Activated naive CD4-positive, alpha-beta T cell treated with anti-CD3 and anti-CD28 coated beads, Interleukin-2, amount 50 U/mL, for 24 hours (primary cell): ENCODE measurements around the gene RBBP8NL.

Experiments
- H3K27ac Mint-ChIP-seq: one replicate; pipeline ENCODE4 v1.8.0; 2021; ENCODE audit warnings: mild to moderate bottlenecking, mixed read lengths
- H3K27me3 Mint-ChIP-seq: one replicate; pipeline ENCODE4 v1.8.0; 2021; ENCODE audit warnings: mixed read lengths
- H3K36me3 Mint-ChIP-seq: one replicate; pipeline ENCODE4 v1.8.0; 2021; ENCODE audit warnings: mixed read lengths
- H3K4me1 Mint-ChIP-seq: one replicate; pipeline ENCODE4 v1.8.0; 2021; ENCODE audit warnings: mixed read lengths
- H3K4me3 Mint-ChIP-seq: one replicate; pipeline ENCODE4 v1.8.0; 2021; ENCODE audit warnings: mild to moderate bottlenecking, mixed read lengths
- H3K9me3 Mint-ChIP-seq: one replicate; pipeline ENCODE4 v1.8.0; 2021; ENCODE audit warnings: mixed read lengths

RBBP8NL gene

DNA sequence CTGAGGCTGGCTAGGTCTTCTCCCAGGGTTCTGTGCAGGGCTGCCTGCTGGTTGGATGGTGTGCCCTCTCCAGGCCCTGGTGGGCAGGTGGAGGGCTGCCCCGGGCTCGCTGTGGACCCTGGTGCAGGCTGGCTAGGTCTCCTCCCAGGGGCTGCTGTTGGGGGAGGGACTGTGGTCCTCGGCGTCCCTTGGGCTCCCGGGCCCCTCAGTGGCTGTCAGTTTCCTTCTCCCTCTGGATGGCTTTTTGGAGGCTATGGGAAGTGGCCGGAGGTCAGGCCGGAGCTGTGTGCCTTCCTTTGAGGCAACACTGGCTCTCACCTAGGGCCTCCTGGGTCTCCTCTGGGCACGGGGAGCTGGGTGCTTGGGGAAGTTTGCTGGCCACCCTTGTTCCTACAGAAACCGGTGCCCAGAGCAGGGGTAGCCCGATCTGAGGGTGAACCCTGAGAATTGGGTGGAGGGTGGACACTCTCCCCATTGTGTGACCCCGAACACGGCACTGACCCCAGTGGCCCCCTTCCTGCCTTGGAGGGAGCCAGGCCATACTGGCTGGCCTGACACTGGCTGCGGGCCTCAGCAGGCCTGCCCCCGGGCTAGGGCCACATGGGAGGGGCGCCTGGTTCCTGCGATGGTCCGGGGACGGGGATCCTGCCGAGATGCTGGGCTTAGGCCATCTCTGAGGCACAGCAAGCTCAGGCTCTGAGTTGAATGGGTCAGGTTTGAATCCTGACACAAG lies 16.4 kb downstream of the RBBP8NL start:
- Mint-ChIP-seq H3K36me3 (no peaks in the 10 kb centered on the region), H3K27ac (no peak overlapping the region), H3K4me3 (no peak overlapping the region), H3K9me3 (no peaks in the 10 kb centered on the region), H3K4me1 (peaks cover 10% of the 10 kb centered on the region), H3K27me3 (no peaks in the 10 kb centered on the region)

DNA sequence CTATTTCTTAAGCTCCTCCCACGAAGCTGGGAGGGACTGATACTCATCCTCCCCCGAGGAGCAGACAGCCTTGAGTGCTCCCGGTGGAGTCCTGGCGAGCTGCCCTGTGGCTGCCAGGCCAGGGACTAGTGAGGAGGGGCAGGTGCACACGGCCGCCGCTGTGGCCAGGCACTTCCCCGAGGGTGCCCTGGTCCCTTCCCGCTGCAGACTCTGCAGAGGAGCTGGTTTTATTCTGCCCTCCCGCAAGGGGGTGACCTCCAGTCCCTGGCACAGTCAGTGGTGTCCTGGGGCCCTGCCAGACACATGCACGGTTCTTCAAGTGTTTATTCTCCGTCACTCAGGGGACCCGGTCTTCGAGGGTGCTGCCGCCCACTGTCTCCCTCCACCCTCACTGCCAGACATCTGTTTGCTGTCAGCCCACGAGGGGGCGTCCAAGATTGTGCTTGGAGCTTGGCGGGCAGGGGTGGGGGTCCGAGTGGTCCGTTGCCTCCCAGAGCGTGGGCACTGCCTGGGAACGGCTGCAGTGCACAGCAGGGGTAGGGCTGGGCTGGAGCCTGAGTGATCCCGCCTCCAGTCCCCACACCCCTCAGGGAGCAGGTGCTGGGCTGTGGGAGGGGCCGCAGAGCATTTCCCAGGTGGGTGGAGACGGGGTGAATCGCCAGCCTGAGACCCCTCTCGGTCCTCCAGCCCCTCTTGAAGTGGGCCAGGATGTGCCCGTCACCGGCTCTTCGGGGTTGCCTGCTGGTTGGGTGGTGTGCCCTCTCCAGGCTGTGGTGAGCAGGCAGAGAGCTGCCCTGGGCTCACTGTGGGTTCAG lies 17.2 kb downstream of the RBBP8NL start:
- H3K27ac Mint-ChIP-seq = no peak overlapping the region

GRCh38 chr20:62409086-62409853 lies 18.1 kb downstream of the RBBP8NL start:
- Mint-ChIP-seq H3K27me3 (no peaks in the 10 kb centered on the region), H3K27ac (peak overlapping the region; percentile 41), H3K4me3 (peak overlapping the region; percentile 15), H3K4me1 (peaks cover 21% of the 10 kb centered on the region), H3K9me3 (no peaks in the 10 kb centered on the region), H3K36me3 (no peaks in the 10 kb centered on the region)

More for the DNA sequence above, 17.2 kb downstream of the RBBP8NL start:
- Mint-ChIP-seq H3K9me3 (no peaks in the 10 kb centered on the region), H3K4me1 (peaks cover 18% of the 10 kb centered on the region), H3K27me3 (no peaks in the 10 kb centered on the region), H3K4me3 (no peak overlapping the region), H3K36me3 (no peaks in the 10 kb centered on the region)

DNA sequence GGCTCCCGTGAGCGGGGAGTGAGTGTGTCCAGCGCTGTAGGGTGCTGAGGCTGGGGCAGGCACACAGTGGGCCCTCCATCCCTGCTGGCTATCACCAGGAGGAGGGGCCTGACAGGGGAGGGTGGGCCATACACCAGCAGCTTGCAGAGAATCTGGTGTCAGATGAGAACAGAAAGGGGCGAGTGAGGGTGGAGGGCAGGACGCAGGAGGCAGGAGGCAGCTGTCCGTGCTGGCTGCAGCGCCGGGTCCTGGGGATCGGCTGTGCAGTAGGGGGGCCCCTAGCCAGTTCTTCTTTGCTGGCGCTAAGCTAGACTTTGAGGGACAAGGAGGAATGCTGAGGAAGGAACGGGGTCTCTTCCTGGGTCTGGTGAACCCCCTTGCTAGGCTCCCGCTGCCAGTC lies 18.7 kb downstream of the RBBP8NL start:
- no peaks in the 10 kb centered on the region for H3K27me3 Mint-ChIP-seq
- H3K4me1 Mint-ChIP-seq = peaks cover 25% of the 10 kb centered on the region
- H3K9me3 Mint-ChIP-seq = no peaks in the 10 kb centered on the region
- no peak overlapping the region for H3K27ac Mint-ChIP-seq
- H3K36me3 Mint-ChIP-seq = no peaks in the 10 kb centered on the region
- H3K4me3 Mint-ChIP-seq = no peak overlapping the region

GRCh38 chr20:62408055-62408454 lies 19.3 kb downstream of the RBBP8NL start:
- Mint-ChIP-seq H3K9me3 (no peaks in the 10 kb centered on the region), H3K27ac (no peak overlapping the region), H3K4me3 (peak overlapping the region; percentile 83), H3K27me3 (no peaks in the 10 kb centered on the region), H3K4me1 (peaks cover 25% of the 10 kb centered on the region), H3K36me3 (no peaks in the 10 kb centered on the region)

DNA sequence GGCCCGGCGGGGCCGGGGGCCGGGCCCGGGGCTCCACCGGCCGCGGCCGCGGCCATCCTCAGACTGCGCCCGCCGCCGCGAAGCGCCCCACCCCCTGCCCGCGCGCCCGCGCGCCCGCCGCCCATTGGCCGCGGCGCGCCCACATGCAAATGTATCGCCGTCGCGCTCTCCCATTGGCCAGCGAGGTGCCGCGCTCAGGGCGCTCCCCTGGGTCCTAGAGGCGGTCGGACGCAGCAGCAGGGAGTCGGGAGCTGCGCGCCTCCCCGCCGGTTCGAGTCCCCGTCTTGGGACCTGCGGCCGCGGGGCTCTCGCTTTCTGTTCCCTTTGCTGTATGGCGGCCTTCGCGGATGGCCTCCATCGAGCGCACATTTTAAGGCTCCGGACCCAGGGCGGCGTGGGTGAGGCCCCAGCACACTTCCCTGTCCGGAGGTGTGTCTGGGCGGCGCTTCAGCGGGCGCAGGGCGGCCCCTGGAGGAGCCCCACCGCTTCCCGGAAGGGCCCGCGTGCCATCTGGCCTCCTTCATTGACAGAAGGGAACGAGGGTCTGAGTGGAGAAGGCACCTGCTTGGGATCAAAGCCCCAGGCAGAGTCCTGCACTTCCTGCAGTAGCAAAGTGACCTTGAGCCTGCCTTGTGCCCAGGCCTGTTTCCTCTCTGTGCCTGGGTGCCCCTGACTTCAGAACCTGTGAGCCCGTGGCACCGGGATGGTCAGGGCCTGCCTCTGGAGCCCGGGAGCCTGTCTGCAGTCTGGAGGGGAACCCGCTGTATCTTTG lies 19.9 kb downstream of the RBBP8NL start, which contains the start of gene CABLES2:
Gene CABLES2, minus strand, starts transcription at position 65 of the 772 bp plus-strand sequence. Its CDS starts 9 bp downstream, at position 56.
- H3K4me3 Mint-ChIP-seq = peak within 1 kb of the TSS; percentile 83
- peak within 1 kb of the TSS; percentile 74 for H3K27ac Mint-ChIP-seq
- no peaks in the 10 kb centered on the region for H3K9me3 Mint-ChIP-seq
- peaks cover 25% of the 10 kb centered on the region for H3K4me1 Mint-ChIP-seq
- H3K27me3 Mint-ChIP-seq = no peaks in the 10 kb centered on the region
- no peaks in the 10 kb centered on the region for H3K36me3 Mint-ChIP-seq

- Mint-ChIP-seq H3K9me3 (no peaks in the 10 kb centered on the region), H3K4me3 (peak overlapping the region; percentile 72), H3K27me3 (no peaks in the 10 kb centered on the region), H3K27ac (no peak overlapping the region), H3K36me3 (no peaks in the 10 kb centered on the region), H3K4me1 (peaks cover 25% of the 10 kb centered on the region)
Measured at GRCh38 chr20:62406635-62407176, 20.6 kb downstream of the RBBP8NL start.

- Mint-ChIP-seq H3K9me3 (no peaks in the 10 kb centered on the region), H3K27me3 (no peaks in the 10 kb centered on the region), H3K36me3 (no peaks in the 10 kb centered on the region), H3K4me3 (peak overlapping the region; percentile 72), H3K27ac (peak overlapping the region; percentile 1), H3K4me1 (peaks cover 25% of the 10 kb centered on the region)
Measured at GRCh38 chr20:62405981-62406513, 21.3 kb downstream of the RBBP8NL start.

DNA sequence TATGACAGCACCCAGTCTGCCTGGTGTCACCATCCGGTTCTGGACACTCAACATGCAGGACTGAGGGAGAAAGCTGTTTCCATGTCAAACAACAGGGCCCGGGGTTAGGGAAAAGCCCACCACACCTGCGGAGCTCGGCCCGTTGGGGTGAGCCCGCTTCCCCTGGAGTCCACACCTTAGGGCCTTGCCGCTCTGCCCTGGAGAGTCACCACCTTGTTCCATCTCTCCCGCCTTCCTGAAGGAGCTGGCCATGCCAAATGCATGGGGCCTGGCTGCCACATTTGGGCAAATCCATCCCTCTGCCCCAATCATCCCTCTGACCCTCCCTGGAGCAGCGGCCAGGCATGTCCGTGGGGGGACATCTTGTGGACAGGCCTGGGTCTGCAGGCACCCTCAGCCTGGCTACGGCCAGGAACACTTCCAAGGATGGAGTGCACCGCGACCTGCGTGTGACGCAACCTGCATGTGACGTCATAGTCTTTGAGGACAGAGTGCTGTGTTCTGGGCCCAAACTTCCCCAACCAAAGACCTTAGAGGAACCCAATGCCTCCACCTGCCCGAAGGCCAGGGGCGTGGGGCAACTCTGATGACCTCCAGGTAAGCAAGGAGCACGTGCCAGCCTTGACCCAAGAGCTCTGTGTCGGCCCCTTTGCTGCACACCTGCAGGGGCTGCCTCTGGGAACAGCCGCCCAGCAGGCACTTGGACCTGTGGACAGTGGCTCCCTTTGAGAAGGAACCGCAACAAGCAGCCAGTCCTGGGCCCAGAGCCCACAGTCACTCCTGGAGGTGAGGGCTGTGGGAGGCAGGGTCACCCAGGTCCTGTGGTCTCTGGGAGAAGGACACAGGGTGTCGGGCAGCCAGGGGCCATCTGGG lies 22.0 kb downstream of the RBBP8NL start:
- Mint-ChIP-seq H3K9me3 (no peaks in the 10 kb centered on the region), H3K4me1 (peaks cover 25% of the 10 kb centered on the region), H3K27ac (peak overlapping the region; percentile 1), H3K27me3 (no peaks in the 10 kb centered on the region), H3K36me3 (no peaks in the 10 kb centered on the region), H3K4me3 (peak overlapping the region; percentile 72)

GRCh38 chr20:62404761-62405107 lies 22.6 kb downstream of the RBBP8NL start:
- Mint-ChIP-seq H3K27me3 (no peaks in the 10 kb centered on the region), H3K27ac (no peak overlapping the region), H3K36me3 (no peaks in the 10 kb centered on the region), H3K4me1 (peaks cover 24% of the 10 kb centered on the region), H3K4me3 (no peak overlapping the region), H3K9me3 (no peaks in the 10 kb centered on the region)

DNA sequence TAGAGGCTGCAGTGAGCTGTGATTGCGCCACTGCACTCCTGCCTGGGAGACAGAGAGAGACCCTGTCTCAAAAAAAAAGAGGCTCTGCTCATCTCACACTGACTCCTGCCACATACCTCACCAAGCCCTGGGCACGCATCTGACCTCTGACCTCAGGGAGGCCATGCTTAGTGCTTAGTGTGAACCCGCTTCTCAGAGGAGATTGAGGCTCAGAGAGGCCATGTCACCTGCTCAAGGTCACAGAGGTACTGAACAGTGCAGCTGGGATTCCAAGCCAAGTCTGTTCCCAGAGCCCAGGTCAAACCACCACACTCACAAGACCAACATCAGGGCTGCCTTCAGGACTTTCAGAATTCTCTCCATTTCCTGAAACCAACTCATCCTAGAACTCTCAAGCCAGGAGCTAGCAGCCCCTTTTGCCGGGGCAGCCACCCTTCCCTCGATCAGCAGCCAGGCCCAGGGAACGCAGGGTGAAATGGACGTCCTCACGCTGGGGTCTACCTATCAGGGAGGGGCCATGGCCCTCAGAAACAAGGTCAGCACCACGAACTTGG lies 23.1 kb downstream of the RBBP8NL start:
- H3K4me3 Mint-ChIP-seq = no peak overlapping the region
- H3K27me3 Mint-ChIP-seq = no peaks in the 10 kb centered on the region
- H3K36me3 Mint-ChIP-seq = no peaks in the 10 kb centered on the region
- H3K9me3 Mint-ChIP-seq = no peaks in the 10 kb centered on the region
- H3K4me1 Mint-ChIP-seq = peaks cover 19% of the 10 kb centered on the region
- no peak overlapping the region for H3K27ac Mint-ChIP-seq

GRCh38 chr20:62403331-62403730 lies 24.0 kb downstream of the RBBP8NL start:
- H3K27me3 Mint-ChIP-seq = no peaks in the 10 kb centered on the region

DNA sequence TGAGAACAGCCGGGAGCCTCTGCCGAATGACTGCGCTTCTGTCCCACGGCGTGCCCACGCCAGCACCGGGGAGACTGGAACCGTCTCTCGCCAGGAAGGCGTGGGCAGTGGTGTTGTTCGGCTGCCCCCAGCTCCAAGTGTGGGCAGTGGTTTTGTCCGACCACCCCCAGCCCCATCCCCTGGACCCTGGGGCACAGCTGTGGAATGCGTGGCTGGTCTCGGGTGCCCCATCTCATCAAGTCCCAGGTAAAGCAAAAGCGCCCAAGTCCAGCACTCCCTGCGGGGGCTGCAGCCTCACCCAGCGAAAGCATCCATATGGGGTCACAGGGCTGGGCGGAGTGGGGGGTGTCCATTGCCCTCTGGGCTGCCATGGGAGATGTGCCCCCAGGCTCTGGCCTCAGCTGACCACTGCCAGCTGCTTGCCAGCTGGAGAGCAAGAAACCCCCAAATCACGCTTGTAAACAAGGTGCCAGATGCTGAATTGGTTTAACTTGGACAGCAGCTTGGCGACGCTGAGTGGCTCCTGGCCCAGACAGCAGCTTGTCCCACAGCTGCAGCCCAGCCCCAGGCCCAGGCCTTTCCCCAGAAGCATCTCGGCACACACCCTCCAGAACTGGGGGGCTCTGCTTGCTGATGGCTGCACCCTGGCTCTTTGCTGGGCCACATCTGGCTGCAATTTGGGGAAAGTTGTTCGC lies 24.7 kb downstream of the RBBP8NL start:
- no peaks in the 10 kb centered on the region for H3K9me3 Mint-ChIP-seq
- no peak overlapping the region for H3K27ac Mint-ChIP-seq
- no peaks in the 10 kb centered on the region for H3K27me3 Mint-ChIP-seq

More at GRCh38 chr20:62403331-62403730, 24.0 kb downstream of the RBBP8NL start:
- no peaks in the 10 kb centered on the region for H3K36me3 Mint-ChIP-seq
- H3K27ac Mint-ChIP-seq = no peak overlapping the region
- peaks cover 18% of the 10 kb centered on the region for H3K4me1 Mint-ChIP-seq
- H3K4me3 Mint-ChIP-seq = no peak overlapping the region
- no peaks in the 10 kb centered on the region for H3K9me3 Mint-ChIP-seq

More for the DNA sequence above, 24.7 kb downstream of the RBBP8NL start:
- H3K4me1 Mint-ChIP-seq = peaks cover 18% of the 10 kb centered on the region
- H3K4me3 Mint-ChIP-seq = no peak overlapping the region
- no peaks in the 10 kb centered on the region for H3K36me3 Mint-ChIP-seq
